CD8-positive, alpha-beta memory T cell (primary cell): ENCODE results near the gene CWH43. TPM values are rescaled to one million over a fixed set of nuclear protein-coding genes. Genes with fewer than 3 reads are reported as not detected.

Experiments used
- CTCF ChIA-PET: fragments of 350-600 bp; sonication (Branson Sonifier 250); formaldehyde crosslinking; loops from one replicate; lab custom pipeline; 2021; ENCODE audit warnings: antibody characterized with exemption; lab: Charles Lee
- POLR2A ChIA-PET: fragments of 350-600 bp; sonication (Branson Sonifier 250); formaldehyde crosslinking; loops from one replicate; lab custom pipeline; 2021; ENCODE audit warnings: antibody characterized with exemption; lab: Charles Lee
- DNase-seq, 5 donors: peaks; one replicate each; pipeline versions ENCODE4 v3.0.0 to v3.0.0-alpha.2; 2020 to 2022; ENCODE audit warnings: mixed read lengths in 1 of 5
- H3K27ac ChIP-seq: one replicate; pipeline ENCODE4 v1.7.0; 2013; ENCODE audit warnings: low read depth, mild to moderate bottlenecking, low read length, moderate library complexity
- H3K27me3 ChIP-seq: 2 replicates; pipeline ENCODE4 v1.7.0; 2013; ENCODE audit warnings: low read length, mild to moderate bottlenecking; ENCODE audit not compliant: insufficient read depth, poor library complexity, severe bottlenecking
- H3K36me3 ChIP-seq: 2 replicates; pipeline ENCODE4 v1.7.0; 2013; ENCODE audit warnings: mild to moderate bottlenecking, low read length, moderate library complexity; ENCODE audit not compliant: insufficient read depth
- H3K4me1 ChIP-seq: 2 replicates; pipeline ENCODE4 v1.7.0; 2013; ENCODE audit warnings: mild to moderate bottlenecking, low read length, moderate library complexity; ENCODE audit not compliant: insufficient read depth
- H3K4me3 ChIP-seq: 2 replicates; pipeline ENCODE4 v1.7.0; 2013; ENCODE audit warnings: mild to moderate bottlenecking, low read length
- H3K9me3 ChIP-seq: 2 replicates; pipeline ENCODE4 v1.7.0; 2013; ENCODE audit warnings: mild to moderate bottlenecking, low read length
- H3K27ac Mint-ChIP-seq, 8 donors: one replicate each; pipeline ENCODE4 v1.8.0; 2020 to 2021; ENCODE audit warnings: mixed read lengths in 8 of 8, mild to moderate bottlenecking in 6 of 8, inconsistent platforms in 3 of 8, moderate library complexity in 3 of 8
- H3K27me3 Mint-ChIP-seq, 2 donors: one replicate each; pipeline ENCODE4 v1.8.0; 2020 to 2021; ENCODE audit warnings: mixed read lengths in 2 of 2, mild to moderate bottlenecking in 1 of 2, moderate library complexity in 1 of 2
- H3K36me3 Mint-ChIP-seq, 3 donors: one replicate each; pipeline ENCODE4 v1.8.0; 2020 to 2021; ENCODE audit warnings: mixed read lengths in 3 of 3, inconsistent platforms in 1 of 3, mild to moderate bottlenecking in 1 of 3
- H3K4me1 Mint-ChIP-seq, 3 donors: one replicate each; pipeline ENCODE4 v1.8.0; 2020 to 2021; ENCODE audit warnings: mixed read lengths in 3 of 3, inconsistent platforms in 1 of 3, mild to moderate bottlenecking in 1 of 3
- H3K4me3 Mint-ChIP-seq, 7 donors: one replicate each; pipeline ENCODE4 v1.8.0; 2020 to 2021; ENCODE audit warnings: mixed read lengths in 7 of 7, mild to moderate bottlenecking in 6 of 7, moderate library complexity in 4 of 7, inconsistent platforms in 2 of 7
- H3K9me3 Mint-ChIP-seq, 5 donors: one replicate each; pipeline ENCODE4 v1.8.0; 2020 to 2022; ENCODE audit warnings: mixed read lengths in 5 of 5, mild to moderate bottlenecking in 3 of 5, moderate library complexity in 2 of 5, inconsistent platforms in 1 of 5
- polyA plus RNA-seq: library from polyadenylated mRNA; unstranded; fragments of 300-500 nt; fragmentation: Illumina TruSeq; gene quantifications from one replicate; pipeline ENCODE4 v1.2.3, GENCODE V29; 2021
- total RNA-seq, 2 experiments: library from RNA; stranded (reverse); gene quantifications; one replicate each; pipeline ENCODE4 v1.2.3, GENCODE V29; 2021

CWH43 gene
- total and polyA plus RNA-seq, 3 experiments from 2014 or later: not detected

GRCh38 chr4:48963042-48963679 lies 22.9 kb upstream of the CWH43 start:
- no peaks in the 10 kb centered on the region for H3K36me3 ChIP-seq
- POLR2A ChIA-PET: no interaction called here
- H3K4me1 ChIP-seq: no peaks in the 10 kb centered on the region
- Mint-ChIP-seq H3K9me3 (no peaks in the 10 kb centered on the region), H3K4me1 (peaks cover 0 to 3% (median 0%) of the 10 kb centered on the region in 3 donors), H3K36me3 (no peaks in the 10 kb centered on the region), H3K4me3 (no peak overlapping the region), H3K27me3 (peaks cover 0 to 1% of the 10 kb centered on the region in 2 donors), H3K27ac (no peak overlapping the region)
- no peak overlapping the region for H3K4me3 ChIP-seq
- H3K27ac ChIP-seq: no peak overlapping the region
- H3K9me3 ChIP-seq: no peaks in the 10 kb centered on the region
- H3K27me3 ChIP-seq: no peaks in the 10 kb centered on the region
- CTCF ChIA-PET: interaction anchor here (0.9 to 3.5 kb wide), 2 partner anchors 14 to 385 kb away, joined by 4 to 25 read pairs; no protein-coding TSS in a partner anchor
- peak; percentile 54 to 79 (median 68) for DNase-seq

DNA sequence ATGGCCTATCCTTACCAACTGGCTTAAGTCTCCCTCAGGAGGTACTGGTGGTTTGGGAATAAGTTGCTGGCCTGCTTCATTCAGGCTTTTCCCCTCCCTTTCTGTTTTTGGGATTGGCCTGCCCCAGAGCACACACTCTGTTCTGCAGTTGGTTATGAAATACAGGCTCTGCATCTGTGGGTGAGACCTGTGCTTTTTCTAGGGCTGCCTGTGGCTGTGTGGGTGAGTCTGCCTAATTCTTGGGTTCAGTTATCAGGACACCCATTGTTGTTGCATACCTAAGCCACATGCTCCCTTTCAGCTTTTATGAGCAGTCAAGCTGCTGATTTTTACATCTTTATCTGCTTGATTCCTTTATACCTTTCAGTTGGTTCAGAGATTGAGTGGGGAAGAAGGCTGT lies 19.0 kb upstream of the CWH43 start:
- POLR2A ChIA-PET: no interaction called here
- H3K4me1 ChIP-seq: no peaks in the 10 kb centered on the region

DNA sequence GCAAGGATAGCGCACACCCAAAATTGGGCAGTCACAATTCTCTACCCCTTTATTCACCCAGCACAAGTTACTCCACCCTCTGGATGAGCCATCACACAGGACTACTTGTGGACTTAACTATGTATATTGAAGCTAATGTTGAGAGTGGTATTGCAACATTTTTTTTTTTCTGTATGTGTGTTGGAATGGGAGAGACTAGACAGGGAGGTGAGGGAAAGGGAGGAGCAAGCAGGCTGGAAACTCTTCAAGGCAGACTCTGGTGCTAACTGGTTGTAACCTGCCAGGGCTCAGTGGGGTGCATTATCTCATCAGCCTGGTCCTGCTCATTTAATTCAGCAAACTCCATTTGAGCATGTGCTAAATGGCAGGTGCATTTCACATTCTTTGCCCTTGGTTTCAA lies 18.4 kb upstream of the CWH43 start:
- no peaks in the 10 kb centered on the region for H3K36me3 ChIP-seq
- H3K27me3 Mint-ChIP-seq: peaks cover 4 to 6% of the 10 kb centered on the region in 2 donors
- ChIA-PET CTCF (no interaction called here), POLR2A (no interaction called here)
- no peaks in the 10 kb centered on the region for H3K4me1 ChIP-seq
- H3K27me3 ChIP-seq: no peaks in the 10 kb centered on the region
- H3K36me3 Mint-ChIP-seq: no peaks in the 10 kb centered on the region
- no peaks in the 10 kb centered on the region for H3K9me3 ChIP-seq
- no peak overlapping the region for H3K4me3 ChIP-seq
- no peaks in the 10 kb centered on the region for H3K9me3 Mint-ChIP-seq
- no peak overlapping the region for H3K27ac ChIP-seq
- no peak overlapping the region for H3K4me3 Mint-ChIP-seq
- DNase-seq: no peak
- no peak overlapping the region for H3K27ac Mint-ChIP-seq
- H3K4me1 Mint-ChIP-seq: peaks cover 0 to 3% (median 0%) of the 10 kb centered on the region in 3 donors

More for the DNA sequence above, 19.0 kb upstream of the CWH43 start:
- Mint-ChIP-seq H3K9me3 (no peaks in the 10 kb centered on the region), H3K27ac (no peak overlapping the region), H3K27me3 (peaks cover 4 to 6% of the 10 kb centered on the region in 2 donors), H3K4me3 (no peak overlapping the region), H3K4me1 (peaks cover 0 to 3% (median 0%) of the 10 kb centered on the region in 3 donors), H3K36me3 (no peaks in the 10 kb centered on the region)
- CTCF ChIA-PET: no interaction called here
- H3K27me3 ChIP-seq: no peaks in the 10 kb centered on the region
- no peak for DNase-seq
- H3K4me3 ChIP-seq: no peak overlapping the region
- H3K36me3 ChIP-seq: no peaks in the 10 kb centered on the region
- no peaks in the 10 kb centered on the region for H3K9me3 ChIP-seq
- H3K27ac ChIP-seq: no peak overlapping the region

- POLR2A ChIA-PET: no interaction called here
- H3K4me1 ChIP-seq: no peaks in the 10 kb centered on the region
- CTCF ChIA-PET: no interaction called here
These were observed 17.3 kb upstream of the CWH43 start for GRCh38 chr4:48968814-48969213.

DNA sequence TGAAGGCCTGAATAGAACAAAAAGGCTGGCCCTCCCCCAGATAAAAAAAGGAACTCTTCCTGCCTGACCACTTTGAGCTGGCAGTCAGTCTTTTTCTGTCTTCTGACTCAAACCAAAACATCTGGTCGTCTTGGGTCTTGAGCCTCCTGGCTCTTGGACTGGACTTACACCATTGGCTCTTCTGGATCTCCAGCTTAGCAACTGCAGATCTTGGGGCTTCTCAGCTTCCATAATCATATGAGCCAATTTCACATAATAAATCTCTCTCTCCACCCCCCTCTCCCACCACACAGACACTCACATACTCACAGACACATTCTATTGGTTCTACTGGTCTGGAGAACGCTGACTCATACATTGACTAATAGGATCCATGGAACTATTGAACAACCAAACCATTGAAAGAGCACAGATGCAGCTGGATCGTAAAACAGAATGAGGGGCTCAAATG lies 15.6 kb upstream of the CWH43 start:
- Mint-ChIP-seq H3K27me3 (peaks cover 10 to 15% of the 10 kb centered on the region in 2 donors), H3K27ac (no peak overlapping the region), H3K4me3 (no peak overlapping the region), H3K9me3 (no peaks in the 10 kb centered on the region), H3K4me1 (no peaks in the 10 kb centered on the region), H3K36me3 (no peaks in the 10 kb centered on the region)
- H3K27ac ChIP-seq: no peak overlapping the region
- H3K36me3 ChIP-seq: no peaks in the 10 kb centered on the region
- no peak for DNase-seq
- no peaks in the 10 kb centered on the region for H3K27me3 ChIP-seq
- no peak overlapping the region for H3K4me3 ChIP-seq
- H3K4me1 ChIP-seq: no peaks in the 10 kb centered on the region
- POLR2A ChIA-PET: no interaction called here
- no peaks in the 10 kb centered on the region for H3K9me3 ChIP-seq
- CTCF ChIA-PET: no interaction called here

More at GRCh38 chr4:48968814-48969213, 17.3 kb upstream of the CWH43 start:
- Mint-ChIP-seq H3K9me3 (no peaks in the 10 kb centered on the region), H3K27me3 (peaks cover 7 to 8% of the 10 kb centered on the region in 2 donors), H3K4me3 (no peak overlapping the region), H3K27ac (no peak overlapping the region), H3K36me3 (no peaks in the 10 kb centered on the region), H3K4me1 (peaks cover 0 to 3% (median 0%) of the 10 kb centered on the region in 3 donors)
- no peak overlapping the region for H3K4me3 ChIP-seq
- no peaks in the 10 kb centered on the region for H3K27me3 ChIP-seq
- no peak for DNase-seq
- no peaks in the 10 kb centered on the region for H3K36me3 ChIP-seq
- H3K9me3 ChIP-seq: no peaks in the 10 kb centered on the region
- no peak overlapping the region for H3K27ac ChIP-seq

DNA sequence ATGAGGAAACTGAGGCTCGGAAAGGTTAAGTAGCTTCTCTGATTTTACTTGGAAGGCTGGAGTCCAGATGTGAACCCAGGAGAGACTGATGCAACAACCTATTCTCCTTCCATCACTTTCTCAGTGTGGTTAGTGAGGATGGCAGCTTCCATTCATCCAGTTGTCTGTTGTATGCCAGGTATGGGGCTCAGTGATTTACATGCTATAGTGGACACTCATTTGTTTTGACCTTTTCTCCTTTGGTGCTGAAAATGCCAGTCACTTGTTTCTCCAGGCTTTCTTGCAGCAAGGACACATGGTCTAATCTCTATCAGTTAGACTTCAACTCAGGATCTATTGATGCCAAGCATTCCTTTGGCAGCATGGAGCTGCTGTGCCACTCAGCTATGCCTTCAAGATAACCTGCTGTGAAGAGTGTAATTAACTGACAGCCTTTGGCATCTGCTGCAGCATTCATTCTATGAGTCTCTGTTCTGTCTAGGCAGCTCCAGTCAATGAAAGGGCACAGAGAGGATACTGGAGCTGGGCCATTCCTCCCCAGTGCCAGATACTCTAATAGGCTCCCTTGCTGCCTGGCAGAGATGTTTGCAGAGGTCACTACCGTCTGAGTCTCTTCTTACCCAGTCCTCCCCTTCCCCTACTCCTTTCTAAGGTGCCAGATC lies 11.0 kb upstream of the CWH43 start:
- no peak for DNase-seq
- Mint-ChIP-seq H3K27ac (no peak overlapping the region), H3K36me3 (no peaks in the 10 kb centered on the region), H3K4me1 (no peaks in the 10 kb centered on the region), H3K27me3 (peaks cover 15 to 38% of the 10 kb centered on the region in 2 donors), H3K9me3 (no peaks in the 10 kb centered on the region), H3K4me3 (no peak overlapping the region)
- CTCF ChIA-PET: no interaction called here
- Histone ChIP-seq H3K9me3 (no peaks in the 10 kb centered on the region), H3K36me3 (no peaks in the 10 kb centered on the region), H3K27me3 (peaks cover 4% of the 10 kb centered on the region), H3K4me1 (no peaks in the 10 kb centered on the region), H3K27ac (no peak overlapping the region), H3K4me3 (no peak overlapping the region)
- POLR2A ChIA-PET: no interaction called here

DNA sequence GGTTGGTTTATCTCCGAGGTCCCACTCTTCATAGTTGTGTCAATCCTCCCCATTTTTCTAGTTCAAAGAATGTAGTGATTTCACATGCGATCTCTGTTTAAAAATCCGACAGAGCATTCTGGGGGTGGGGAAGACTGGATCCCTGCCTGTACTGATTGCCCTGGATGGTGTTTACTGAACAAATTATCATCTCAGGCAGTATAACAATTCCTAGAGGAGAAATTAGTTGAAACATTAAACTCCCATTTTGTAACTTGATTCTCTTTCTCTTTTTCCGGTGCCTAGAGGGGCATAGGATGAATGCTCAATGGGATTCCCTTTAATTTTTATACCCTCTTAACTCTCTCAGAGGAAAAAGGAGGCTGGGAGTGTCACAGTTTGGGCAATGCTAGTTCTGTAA lies 10.0 kb upstream of the CWH43 start:
- Histone ChIP-seq H3K9me3 (no peaks in the 10 kb centered on the region), H3K27me3 (peaks cover 4% of the 10 kb centered on the region), H3K4me3 (no peak overlapping the region), H3K36me3 (no peaks in the 10 kb centered on the region), H3K27ac (no peak overlapping the region), H3K4me1 (no peaks in the 10 kb centered on the region)
- Mint-ChIP-seq H3K27me3 (peaks cover 11 to 42% of the 10 kb centered on the region in 2 donors), H3K4me1 (no peaks in the 10 kb centered on the region), H3K36me3 (no peaks in the 10 kb centered on the region), H3K27ac (no peak overlapping the region), H3K4me3 (no peak overlapping the region), H3K9me3 (no peaks in the 10 kb centered on the region)
- no peak for DNase-seq
- ChIA-PET POLR2A (no interaction called here), CTCF (no interaction called here)

GRCh38 chr4:48979914-48980579 lies 6.0 kb upstream of the CWH43 start:
- peaks cover 15 to 70% of the 10 kb centered on the region in 2 donors for H3K27me3 Mint-ChIP-seq
- Histone ChIP-seq H3K36me3 (no peaks in the 10 kb centered on the region), H3K4me3 (no peak overlapping the region), H3K9me3 (no peaks in the 10 kb centered on the region), H3K27ac (no peak overlapping the region), H3K4me1 (no peaks in the 10 kb centered on the region), H3K27me3 (peaks cover 4% of the 10 kb centered on the region)
- H3K36me3 Mint-ChIP-seq: no peaks in the 10 kb centered on the region
- H3K27ac Mint-ChIP-seq: no peak overlapping the region
- ChIA-PET CTCF (no interaction called here), POLR2A (no interaction called here)
- H3K4me3 Mint-ChIP-seq: no peak overlapping the region
- no peaks in the 10 kb centered on the region for H3K4me1 Mint-ChIP-seq
- DNase-seq: no peak
- no peaks in the 10 kb centered on the region for H3K9me3 Mint-ChIP-seq
